ENCODE measurements around the gene OCRL. TPM values are rescaled to one million over a fixed set of nuclear protein-coding genes. Genes with fewer than 3 reads are reported as not detected.

OCRL gene
- polyA plus RNA-seq, 1 experiment: 16.4 TPM

- ChIA-PET CTCF (interaction anchor here (0.6 to 1.3 kb wide), 6 partner anchors 9 to 460 kb away, joined by 3 to 10 read pairs (median 4); no protein-coding TSS in a partner anchor), POLR2A (no interaction called here)
- Histone ChIP-seq H3K4me3 (ENCODE audit: low read depth, low read length) (no peak overlapping the region), H3K27me3 (ENCODE audit: control insufficient read depth, insufficient read depth, low read length) (no peaks in the 10 kb centered on the region), H3K36me3 (ENCODE audit: control insufficient read depth, insufficient read depth, low read length) (no peaks in the 10 kb centered on the region)
- peak; percentile 58 for TF ChIP-seq CTCF (IDR thresholded peaks at IDR 0.05; ENCODE audit: insufficient read depth, low read depth, low read length)
- DNase-seq (ENCODE audit: low read depth): no peak
Observed at GRCh38 chrX:129600981-129601424, 60.9 kb downstream of the OCRL start.

- CTCF ChIA-PET: interaction anchor here (1.0 to 1.9 kb wide), 2 partner anchors 29 to 120 kb away, joined by 3 to 12 read pairs; no protein-coding TSS in a partner anchor
- DNase-seq (ENCODE audit: low read depth): no peak
Observed at GRCh38 chrX:129606918-129607317, 66.9 kb downstream of the OCRL start.

GRCh38 chrX:129608496-129608895 is 68.4 kb downstream of the OCRL start:
- Histone ChIP-seq H3K27me3 (ENCODE audit: control insufficient read depth, insufficient read depth, low read length) (0 out of 2 replicates have a peak, but pooled peaks cover 2% of the 10 kb centered on the region), H3K36me3 (ENCODE audit: control insufficient read depth, insufficient read depth, low read length) (no peaks in the 10 kb centered on the region), H3K4me3 (ENCODE audit: low read depth, low read length) (no peak overlapping the region)
- ChIA-PET POLR2A (no interaction called here), CTCF (interaction anchor here (0.9 to 3.9 kb wide), 2 partner anchors 117 to 452 kb away, joined by 4 to 29 read pairs; no protein-coding TSS in a partner anchor)
- no peak for TF ChIP-seq CTCF (IDR thresholded peaks at IDR 0.05; ENCODE audit: insufficient read depth, low read depth, low read length)
- no peak for DNase-seq (ENCODE audit: low read depth)

More at GRCh38 chrX:129606918-129607317, 66.9 kb downstream of the OCRL start:
- 0 out of 2 replicates have a peak, but pooled peaks cover 2% of the 10 kb centered on the region for H3K27me3 ChIP-seq (ENCODE audit: control insufficient read depth, insufficient read depth, low read length)
- POLR2A ChIA-PET: no interaction called here
- no peak overlapping the region for H3K4me3 ChIP-seq (ENCODE audit: low read depth, low read length)
- peak; percentile 60 for TF ChIP-seq CTCF (IDR thresholded peaks at IDR 0.05; ENCODE audit: insufficient read depth, low read depth, low read length)
- H3K36me3 ChIP-seq (ENCODE audit: control insufficient read depth, insufficient read depth, low read length): no peaks in the 10 kb centered on the region

- no peak for DNase-seq (ENCODE audit: low read depth)
- H3K36me3 ChIP-seq (ENCODE audit: control insufficient read depth, insufficient read depth, low read length): no peaks in the 10 kb centered on the region
- POLR2A ChIA-PET: no interaction called here
- CTCF ChIA-PET: interaction anchor here (0.5 to 3.9 kb wide), 2 partner anchors 10 to 116 kb away, joined by 3 to 29 read pairs; no protein-coding TSS in a partner anchor
- H3K4me3 ChIP-seq (ENCODE audit: low read depth, low read length): no peak overlapping the region
- 0 out of 2 replicates have a peak, but pooled peaks cover 2% of the 10 kb centered on the region for H3K27me3 ChIP-seq (ENCODE audit: control insufficient read depth, insufficient read depth, low read length)
- TF ChIP-seq CTCF (IDR thresholded peaks at IDR 0.05; ENCODE audit: insufficient read depth, low read depth, low read length): no peak
Observed at GRCh38 chrX:129609395-129609794, 69.3 kb downstream of the OCRL start.

- POLR2A ChIA-PET: no interaction called here
- DNase-seq (ENCODE audit: low read depth): no peak
- H3K4me3 ChIP-seq (ENCODE audit: low read depth, low read length): no peak overlapping the region
- TF ChIP-seq CTCF (IDR thresholded peaks at IDR 0.05; ENCODE audit: insufficient read depth, low read depth, low read length): no peak
- H3K36me3 ChIP-seq (ENCODE audit: control insufficient read depth, insufficient read depth, low read length): no peaks in the 10 kb centered on the region
- 0 out of 2 replicates have a peak, but pooled peaks cover 2% of the 10 kb centered on the region for H3K27me3 ChIP-seq (ENCODE audit: control insufficient read depth, insufficient read depth, low read length)
- CTCF ChIA-PET: no interaction called here
Observed at GRCh38 chrX:129612396-129612795, 72.3 kb downstream of the OCRL start.
